H9 (cell line): Measurements from ENCODE around the gene SPTBN4. TPM values are rescaled to one million over a fixed set of nuclear protein-coding genes. Genes with fewer than 3 reads are reported as not detected.

Experiments used
- DNase-seq: peaks from one replicate; pipeline ENCODE4 v3.0.0-alpha.2; 2017
- H2AFZ ChIP-seq: one replicate; pipeline ENCODE4 v1.6.1; 2013; ENCODE audit warnings: mild to moderate bottlenecking, low read length, control low read depth, moderate library complexity
- H2AK5ac ChIP-seq: 2 replicates; pipeline ENCODE4 v1.6.1; 2013; ENCODE audit warnings: low read length, control low read depth, mixed read lengths; ENCODE audit not compliant: insufficient read length
- H2BK120ac ChIP-seq: one replicate; pipeline ENCODE4 v1.6.1; 2013; ENCODE audit warnings: low read depth, mild to moderate bottlenecking, low read length, control low read depth, inconsistent platforms; ENCODE audit not compliant: poor library complexity, severe bottlenecking
- H2BK12ac ChIP-seq: 2 replicates; pipeline ENCODE4 v1.6.1; 2013; ENCODE audit warnings: low read length, control low read depth, mixed read lengths, low read depth; ENCODE audit not compliant: insufficient read length
- H2BK15ac ChIP-seq: 2 replicates; pipeline ENCODE4 v1.6.1; 2013; ENCODE audit warnings: low read depth, low read length, control low read depth
- H2BK20ac ChIP-seq: one replicate; pipeline ENCODE4 v1.6.1; 2013; ENCODE audit warnings: low read depth, mild to moderate bottlenecking, low read length, control low read depth, inconsistent platforms; ENCODE audit not compliant: poor library complexity, severe bottlenecking
- H2BK5ac ChIP-seq: 2 replicates; pipeline ENCODE4 v1.6.1; 2013; ENCODE audit warnings: low read length, control low read depth, mixed read lengths; ENCODE audit not compliant: insufficient read length
- H3K14ac ChIP-seq: 2 replicates; pipeline ENCODE4 v1.6.1; 2013; ENCODE audit warnings: low read length, control low read depth; ENCODE audit not compliant: insufficient read depth
- H3K18ac ChIP-seq: 2 replicates; pipeline ENCODE4 v1.6.1; 2013; ENCODE audit warnings: low read depth, mild to moderate bottlenecking, mixed read lengths, low read length, control low read depth; ENCODE audit not compliant: insufficient read length
- H3K23ac ChIP-seq: 2 replicates; pipeline ENCODE4 v1.6.1; 2013; ENCODE audit warnings: low read length, control low read depth, mixed read lengths, low read depth; ENCODE audit not compliant: insufficient read length
- H3K23me2 ChIP-seq: 2 replicates; pipeline ENCODE4 v1.6.1; 2013; ENCODE audit warnings: low read depth, mild to moderate bottlenecking, mixed read lengths, low read length, control low read depth; ENCODE audit not compliant: insufficient read length, poor library complexity, severe bottlenecking
- H3K27ac ChIP-seq: 2 replicates; pipeline ENCODE4 v1.5.1; 2013; ENCODE audit warnings: low read length, control low read depth, mixed read lengths, low read depth; ENCODE audit not compliant: insufficient read length
- H3K27me3 ChIP-seq: 2 replicates; pipeline ENCODE4 v1.6.1; 2013; ENCODE audit warnings: low read length, control low read depth, inconsistent platforms; ENCODE audit not compliant: insufficient read depth
- H3K4ac ChIP-seq: 2 replicates; pipeline ENCODE4 v1.6.1; 2013; ENCODE audit warnings: low read depth, mild to moderate bottlenecking, control low read depth, inconsistent platforms, low read length, moderate library complexity
- H3K4me1 ChIP-seq: 2 replicates; pipeline ENCODE4 v1.6.1; 2013; ENCODE audit warnings: low read length, control low read depth, inconsistent platforms; ENCODE audit not compliant: insufficient read depth
- H3K4me2 ChIP-seq: 2 replicates; pipeline ENCODE4 v1.6.1; 2013; ENCODE audit warnings: low read length, control low read depth, mixed read lengths; ENCODE audit not compliant: insufficient read length, insufficient read depth
- H3K56ac ChIP-seq: 2 replicates; pipeline ENCODE4 v1.6.1; 2013; ENCODE audit warnings: low read depth, mild to moderate bottlenecking, mixed read lengths, low read length, control low read depth; ENCODE audit not compliant: insufficient read length
- H3K79me1 ChIP-seq: 2 replicates; pipeline ENCODE4 v1.6.1; 2013; ENCODE audit warnings: low read depth, mild to moderate bottlenecking, moderate library complexity, low read length, control low read depth, inconsistent platforms; ENCODE audit not compliant: insufficient read depth, poor library complexity, severe bottlenecking
- H3K79me2 ChIP-seq: 2 replicates; pipeline ENCODE4 v1.6.1; 2013; ENCODE audit warnings: low read length, control low read depth, inconsistent platforms; ENCODE audit not compliant: insufficient read depth
- H3K9ac ChIP-seq: 2 replicates; pipeline ENCODE4 v1.6.1; 2013; ENCODE audit warnings: low read length, control low read depth, mixed read lengths; ENCODE audit not compliant: insufficient read length; ENCODE audit errors: extremely low read depth
- H3K9me3 ChIP-seq: one replicate; pipeline ENCODE4 v1.6.1; 2013; ENCODE audit warnings: low read depth, low read length, inconsistent platforms; ENCODE audit not compliant: control insufficient read depth
- H3T11ph ChIP-seq: one replicate; pipeline ENCODE4 v1.6.1; 2013; ENCODE audit warnings: mild to moderate bottlenecking, low read length, control low read depth, inconsistent platforms
- H4K20me1 ChIP-seq: one replicate; pipeline ENCODE4 v1.6.1; 2013; ENCODE audit not compliant: control insufficient read depth, insufficient read length, insufficient read depth
- H4K5ac ChIP-seq: 2 replicates; pipeline ENCODE4 v1.6.1; 2013; ENCODE audit warnings: low read depth, mild to moderate bottlenecking, mixed read lengths, low read length, control low read depth; ENCODE audit not compliant: insufficient read length
- H4K8ac ChIP-seq: replicated peaks from 2 replicates; pipeline ENCODE4 v1.6.1; 2013; ENCODE audit warnings: low read length, control low read depth, mixed read lengths, low read depth; ENCODE audit not compliant: insufficient read length
- H4K91ac ChIP-seq: 2 replicates; pipeline ENCODE4 v1.6.1; 2013; ENCODE audit warnings: low read depth, mild to moderate bottlenecking, moderate library complexity, mixed read lengths, low read length, control low read depth; ENCODE audit not compliant: insufficient read length
- H3K27ac Mint-ChIP-seq, 3 experiments: 2 replicates in 2 of 3; 3 replicates in 1 of 3; pipeline ENCODE4 v1.8.0; 2020 to 2021; ENCODE audit warnings: mixed read lengths in 3 of 3, mild to moderate bottlenecking in 1 of 3, moderate library complexity in 1 of 3
- H3K27me3 Mint-ChIP-seq: 2 replicates; pipeline ENCODE4 v1.8.0; 2021; ENCODE audit warnings: low read depth, mild to moderate bottlenecking, moderate library complexity, mixed read lengths
- H3K36me3 Mint-ChIP-seq, 3 experiments: 2 replicates in 2 of 3; 3 replicates in 1 of 3; pipeline ENCODE4 v1.8.0; 2020 to 2021; ENCODE audit warnings: low read depth in 3 of 3, mixed read lengths in 3 of 3; ENCODE audit not compliant: insufficient read depth in 1 of 3
- H3K4me1 Mint-ChIP-seq, 2 experiments: 2 replicates each; pipeline ENCODE4 v1.8.0; 2020; ENCODE audit warnings: mixed read lengths in 2 of 2
- H3K4me3 Mint-ChIP-seq, 2 experiments: 2 replicates in 1 of 2; 3 replicates in 1 of 2; pipeline ENCODE4 v1.8.0; 2020 to 2021; ENCODE audit warnings: mild to moderate bottlenecking in 2 of 2, mixed read lengths in 2 of 2, moderate library complexity in 1 of 2
- H3K9me3 Mint-ChIP-seq, 2 experiments: 2 replicates in 1 of 2; 3 replicates in 1 of 2; pipeline ENCODE4 v1.8.0; 2020; ENCODE audit warnings: mild to moderate bottlenecking in 2 of 2, mixed read lengths in 2 of 2, moderate library complexity in 1 of 2
- WGBS: extraction: QIAGEN DNeasy Blood & Tissue Kit; methylation state at CpG from one replicate; pipeline ENCODE4 v1.1.7; 2013; ENCODE audit warnings: missing lambda C conversion rate, low lambda C conversion rate, mixed read lengths; ENCODE audit not compliant: insufficient read length; ENCODE audit errors: extremely low coverage; 5-methylcytosine and 5-hydroxymethylcytosine counted together
- total RNA-seq: library from RNA; stranded (reverse); gene quantifications from 2 replicates; pipeline ENCODE4 v1.2.1, GENCODE V29; 2021
- TF ChIP-seq, protein P1 (sequence below): fragments of 200-600 bp; sonication (generic); conservative IDR thresholded peaks from 3 replicates; pipeline ENCODE4 v1.8.0; 2021; ENCODE audit warnings: antibody characterized with exemption, mild to moderate bottlenecking

The SPTBN4 gene
- total RNA-seq, 1 experiment from 2014 or later = 2.9 TPM

DNA sequence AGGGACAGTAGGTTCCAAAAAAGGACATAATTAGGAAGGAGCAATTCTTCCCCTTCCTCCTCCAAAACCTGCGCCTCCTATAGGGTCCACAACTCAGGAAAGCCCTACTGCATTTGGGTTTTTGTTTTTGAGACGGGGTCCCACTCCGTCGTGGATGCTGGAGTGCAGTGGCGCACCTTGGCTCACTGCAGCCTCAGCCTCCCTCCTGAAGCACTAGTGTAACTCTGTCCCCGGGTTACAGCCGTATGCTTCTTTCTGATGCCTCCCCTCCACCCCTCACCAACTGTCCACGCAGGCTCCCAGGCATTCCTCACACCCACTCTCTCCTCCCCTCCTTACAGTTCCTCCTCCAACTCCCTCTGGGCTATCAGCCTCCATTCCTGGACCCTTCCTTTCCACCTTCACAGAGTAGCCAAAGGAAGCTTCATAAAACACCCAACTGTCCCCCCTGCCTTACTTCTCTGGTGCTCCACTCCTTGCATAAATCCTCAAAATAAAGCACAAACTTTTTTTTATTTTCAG lies 20.5 kb upstream of the SPTBN4 start:
- Histone ChIP-seq H4K5ac (no peak overlapping the region), H2BK120ac (no peak overlapping the region), H3K18ac (no peak overlapping the region), H3K79me1 (peaks cover 5% of the 10 kb centered on the region), H3K14ac (no peak overlapping the region), H4K8ac (no peak overlapping the region), H3K4me2 (no peak overlapping the region), H2BK5ac (no peak overlapping the region), H3K9me3 (no peaks in the 10 kb centered on the region), H3K27me3 (no peaks in the 10 kb centered on the region), H2AK5ac (no peak overlapping the region), H3K79me2 (peaks cover 4% of the 10 kb centered on the region; the same call in 1 of the 2 replicates), H3K56ac (no peak overlapping the region), H2BK15ac (no peak overlapping the region), H2BK20ac (no peak overlapping the region), H2AFZ (no peak overlapping the region), H3K4me1 (no peaks in the 10 kb centered on the region), H3K27ac (no peak overlapping the region), H3T11ph (no peak overlapping the region), H4K91ac (no peak overlapping the region), H3K9ac (no peak overlapping the region), H4K20me1 (no peaks in the 10 kb centered on the region), H3K23ac (no peak overlapping the region), H3K23me2 (peaks cover 3% of the 10 kb centered on the region), H3K4ac (no peak overlapping the region), H2BK12ac (no peak overlapping the region)
- DNase-seq = no peak
- Mint-ChIP-seq H3K4me3 (peak overlapping the region in 1 of 2 experiments; percentile 43; a peak in 3 of 5 replicates), H3K9me3 (no peaks in the 10 kb centered on the region; a peak in 1 of 5 replicates), H3K27me3 (no peaks in the 10 kb centered on the region), H3K27ac (peak overlapping the region; percentile 82 to 99 (median 90)), H3K4me1 (peaks cover 30 to 34% of the 10 kb centered on the region in 2 experiments), H3K36me3 (peaks cover 9 to 30% (median 18%) of the 10 kb centered on the region in 3 experiments; a peak in 6 of 7 replicates)
- WGBS = no CpG with 5 or more reads among the region's 8 CpGs
- TF ChIP-seq, protein P1, sequence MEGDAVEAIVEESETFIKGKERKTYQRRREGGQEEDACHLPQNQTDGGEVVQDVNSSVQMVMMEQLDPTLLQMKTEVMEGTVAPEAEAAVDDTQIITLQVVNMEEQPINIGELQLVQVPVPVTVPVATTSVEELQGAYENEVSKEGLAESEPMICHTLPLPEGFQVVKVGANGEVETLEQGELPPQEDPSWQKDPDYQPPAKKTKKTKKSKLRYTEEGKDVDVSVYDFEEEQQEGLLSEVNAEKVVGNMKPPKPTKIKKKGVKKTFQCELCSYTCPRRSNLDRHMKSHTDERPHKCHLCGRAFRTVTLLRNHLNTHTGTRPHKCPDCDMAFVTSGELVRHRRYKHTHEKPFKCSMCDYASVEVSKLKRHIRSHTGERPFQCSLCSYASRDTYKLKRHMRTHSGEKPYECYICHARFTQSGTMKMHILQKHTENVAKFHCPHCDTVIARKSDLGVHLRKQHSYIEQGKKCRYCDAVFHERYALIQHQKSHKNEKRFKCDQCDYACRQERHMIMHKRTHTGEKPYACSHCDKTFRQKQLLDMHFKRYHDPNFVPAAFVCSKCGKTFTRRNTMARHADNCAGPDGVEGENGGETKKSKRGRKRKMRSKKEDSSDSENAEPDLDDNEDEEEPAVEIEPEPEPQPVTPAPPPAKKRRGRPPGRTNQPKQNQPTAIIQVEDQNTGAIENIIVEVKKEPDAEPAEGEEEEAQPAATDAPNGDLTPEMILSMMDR = no peak
